ENCODE results near the gene CALU. TPM values are rescaled to one million over a fixed set of nuclear protein-coding genes. Genes with fewer than 3 reads are reported as not detected.

Gene CALU
- total RNA-seq, 1 experiment from 2014 or later, result 168 TPM

- H4K5ac ChIP-seq (ENCODE audit: insufficient read length, low read depth, low read length), result no peak overlapping the region
- H3K79me1 ChIP-seq (ENCODE audit: insufficient read depth, low read depth, low read length, poor library complexity, severe bottlenecking), result no peaks in the 10 kb centered on the region
- H3K27ac ChIP-seq (ENCODE audit: insufficient read length, low read depth, low read length), result no peak overlapping the region
- H4K91ac ChIP-seq (ENCODE audit: insufficient read length, low read depth, low read length), result no peak overlapping the region
- H3K4me1 ChIP-seq (ENCODE audit: insufficient read depth, low read length), result no peaks in the 10 kb centered on the region
- H3K4ac ChIP-seq (ENCODE audit: low read depth, low read length), result no peak overlapping the region
- H3K18ac ChIP-seq (ENCODE audit: insufficient read length, low read depth, low read length), result no peak overlapping the region
- WGBS (ENCODE audit: extremely low coverage, insufficient read length, low lambda C conversion rate), result no CpG with 5 or more reads among the region's 4 CpGs
- H3K27me3 ChIP-seq (ENCODE audit: insufficient read depth, low read length), result no peaks in the 10 kb centered on the region
- Mint-ChIP-seq H3K36me3 (ENCODE audit: insufficient read depth in 1 of 3, low read depth in 3 of 3) (no peaks in the 10 kb centered on the region), H3K9me3 (no peaks in the 10 kb centered on the region), H3K4me1 (peaks cover 5 to 13% of the 10 kb centered on the region in 2 experiments; a peak in 3 of 4 replicates), H3K4me3 (no peak overlapping the region), H3K27ac (no peak overlapping the region), H3K27me3 (ENCODE audit: low read depth) (peaks cover 2% of the 10 kb centered on the region)
- H2BK12ac ChIP-seq (ENCODE audit: insufficient read length, low read depth, low read length), result no peak overlapping the region
- H4K20me1 ChIP-seq (ENCODE audit: control insufficient read depth, insufficient read depth, insufficient read length), result no peaks in the 10 kb centered on the region
- H3K23ac ChIP-seq (ENCODE audit: insufficient read length, low read depth, low read length), result no peak overlapping the region
- H3K23me2 ChIP-seq (ENCODE audit: insufficient read length, low read depth, low read length, poor library complexity, severe bottlenecking), result no peaks in the 10 kb centered on the region
- no peak for DNase-seq
- H2AK5ac ChIP-seq (ENCODE audit: insufficient read length, low read length), result no peak overlapping the region
- H3K9ac ChIP-seq (ENCODE audit: extremely low read depth, insufficient read length, low read length), result no peak overlapping the region
- no peaks in the 10 kb centered on the region for H3K79me2 ChIP-seq (ENCODE audit: insufficient read depth, low read length)
- H2BK120ac ChIP-seq (ENCODE audit: low read depth, low read length, poor library complexity, severe bottlenecking), result no peak overlapping the region
- H3K14ac ChIP-seq (ENCODE audit: insufficient read depth, low read length), result no peak overlapping the region
- H2BK20ac ChIP-seq (ENCODE audit: low read depth, low read length, poor library complexity, severe bottlenecking), result no peak overlapping the region
- no peak overlapping the region for H2AFZ ChIP-seq (ENCODE audit: low read length)
- no peak overlapping the region for H3K4me2 ChIP-seq (ENCODE audit: insufficient read depth, insufficient read length, low read length)
- H3K56ac ChIP-seq (ENCODE audit: insufficient read length, low read depth, low read length), result no peak overlapping the region
- no peaks in the 10 kb centered on the region for H3K9me3 ChIP-seq (ENCODE audit: control insufficient read depth, low read depth, low read length)
- no peak overlapping the region for H4K8ac ChIP-seq (replicated peaks; ENCODE audit: insufficient read length, low read depth, low read length)
- no peak overlapping the region for H3T11ph ChIP-seq (ENCODE audit: low read length)
- no peak overlapping the region for H2BK5ac ChIP-seq (ENCODE audit: insufficient read length, low read length)
- TF ChIP-seq CTCF (conservative IDR thresholded peaks at IDR 0.05), result no peak
- no peak overlapping the region for H2BK15ac ChIP-seq (ENCODE audit: low read depth, low read length)
Measured at GRCh38 chr7:128727239-128727638, 11.9 kb upstream of the CALU start.

Measured in H9 (cell line).